22Rv1 (cell line): ENCODE data around the gene USP4.
"Not testable (repeated sequence)": the region's sequence is repeated elsewhere in the genome, so short reads cannot be mapped to it uniquely, and the experiment has no call there.

Source experiments
- H3K27ac ChIP-seq: fragments of 450-650 bp; 2 replicates; pipeline ENCODE4 v1.5.1; 2017
- CTCF ChIP-seq: fragments of 450-650 bp; IDR thresholded peaks from 2 replicates; pipeline ENCODE4 v1.5.1; 2017; ENCODE audit warnings: mild to moderate bottlenecking
- ZFX ChIP-seq: fragments of 450-650 bp; IDR thresholded peaks from 2 replicates; pipeline ENCODE4 v1.6.1; 2017; ENCODE audit warnings: antibody characterized with exemption, borderline replicate concordance

USP4 gene

GRCh38 chr3:49358217-49358883 is 18.5 kb upstream of the USP4 start, which contains the start of gene GPX1:
GPX1 (minus strand) TSS chr3:49358353; CDS start chr3:49358278, 75 bp downstream.
- H3K27ac ChIP-seq, result peak within 1 kb of the TSS; percentile 97
- TF ChIP-seq CTCF (no peak), ZFX (no peak)

DNA sequence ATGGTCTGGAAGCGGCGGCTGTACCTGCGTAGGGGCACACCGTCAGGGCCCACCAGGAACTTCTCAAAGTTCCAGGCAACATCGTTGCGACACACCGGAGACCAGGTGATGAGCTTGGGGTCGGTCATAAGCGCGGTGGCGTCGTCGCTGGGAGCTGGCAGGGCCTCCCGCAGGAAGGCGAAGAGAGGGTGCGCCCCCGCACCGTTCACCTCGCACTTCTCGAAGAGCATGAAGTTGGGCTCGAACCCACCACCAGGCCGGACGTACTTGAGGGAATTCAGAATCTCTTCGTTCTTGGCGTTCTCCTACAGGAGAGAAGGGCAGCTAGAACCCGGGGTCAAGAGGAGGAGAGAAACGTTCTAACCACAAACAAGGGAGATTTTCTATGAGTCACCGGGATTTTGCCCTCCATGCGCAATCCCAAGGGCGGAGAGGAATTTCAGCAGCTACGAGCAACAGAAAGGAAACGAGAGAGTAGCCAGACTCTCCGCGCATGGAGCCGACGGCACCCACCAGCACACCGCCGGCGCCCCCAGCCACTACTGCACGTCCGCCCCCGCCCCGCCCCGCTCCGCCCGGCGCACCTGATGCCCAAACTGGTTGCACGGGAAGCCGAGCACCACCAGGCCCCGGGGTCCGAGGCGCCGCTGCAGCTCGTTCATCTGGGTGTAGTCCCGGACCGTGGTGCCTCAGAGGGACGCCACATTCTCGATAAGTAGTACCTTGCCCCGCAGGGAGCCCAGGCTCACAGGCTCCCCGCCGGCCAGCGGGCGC is 17.8 kb upstream of the USP4 start:
- peak overlapping the region; percentile 97 for H3K27ac ChIP-seq

GRCh38 chr3:49357095-49357442 is 17.2 kb upstream of the USP4 start:
- peak overlapping the region; percentile 97 for H3K27ac ChIP-seq

DNA sequence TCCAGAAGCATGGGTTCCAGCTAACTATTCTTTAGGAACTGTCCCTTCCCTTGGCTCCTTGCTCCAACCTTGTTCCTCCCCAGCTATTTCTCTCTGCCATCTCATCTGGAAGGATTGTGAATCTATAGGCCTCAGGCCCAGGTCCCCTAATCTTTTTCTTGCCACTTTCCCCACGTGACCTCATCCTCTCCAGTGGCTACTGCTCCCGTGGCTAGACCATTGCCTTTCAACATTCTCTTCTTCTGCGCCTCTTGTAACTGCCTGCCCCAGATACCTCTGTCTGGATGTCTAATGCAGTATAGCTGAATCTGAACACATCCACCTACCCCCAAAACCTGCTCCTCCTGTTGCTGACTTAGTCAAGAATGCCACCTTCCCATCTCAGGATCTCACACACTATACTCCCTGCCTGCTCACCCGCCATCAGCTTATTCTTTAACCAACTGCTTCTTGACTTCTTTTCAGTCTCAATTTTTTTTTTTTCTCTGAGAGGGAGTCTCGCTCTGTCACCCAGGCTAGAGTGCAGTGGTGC is 13.1 kb upstream of the USP4 start:
- TF ChIP-seq CTCF (no peak), ZFX (no peak)
- H3K27ac ChIP-seq, result no peak overlapping the region

DNA sequence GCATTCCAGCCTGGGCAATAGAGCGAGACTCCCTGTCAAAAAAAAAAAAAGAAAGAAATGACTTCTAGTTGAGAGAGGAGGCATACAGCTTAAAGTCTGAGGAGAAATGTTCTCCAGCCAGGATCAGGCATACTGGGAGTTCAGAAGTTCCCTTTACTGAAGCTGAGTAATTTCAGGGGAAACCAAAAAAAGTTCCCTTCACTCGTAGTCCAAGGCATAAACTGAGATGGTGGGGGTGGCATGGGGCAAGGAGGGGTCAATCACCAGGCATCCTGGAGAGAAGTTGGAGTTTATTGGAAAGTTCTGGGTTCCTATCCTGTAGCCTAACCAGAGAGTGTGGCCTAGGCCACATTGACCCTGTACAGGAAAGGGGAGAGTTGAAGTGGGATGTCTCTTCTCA is 12.4 kb upstream of the USP4 start:
- TF ChIP-seq CTCF (no peak), ZFX (no peak)
- no peak overlapping the region for H3K27ac ChIP-seq

DNA sequence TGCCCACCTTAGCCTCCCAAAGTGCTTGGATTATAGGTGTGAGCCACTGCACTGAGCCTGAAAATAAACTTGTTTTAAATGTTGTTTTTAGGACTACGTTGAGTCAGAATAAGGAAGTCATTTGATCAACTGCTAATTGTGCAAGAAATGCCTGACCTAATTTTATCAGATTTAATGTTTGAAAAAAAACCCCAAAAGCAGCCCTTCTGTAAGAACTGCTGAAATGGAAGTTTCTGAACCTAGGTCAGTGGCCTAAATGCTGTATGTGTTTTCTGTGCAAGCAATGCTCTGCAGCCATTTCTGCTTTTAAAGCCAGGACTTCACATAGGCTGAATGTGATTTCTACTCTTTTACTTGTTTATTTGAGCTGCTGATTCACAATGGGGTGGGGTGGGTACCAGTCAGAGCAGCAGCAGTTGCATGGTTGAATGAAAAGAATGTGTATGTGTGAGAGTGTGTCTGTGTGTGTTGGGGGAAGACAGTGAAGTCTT is 11.7 kb upstream of the USP4 start:
- TF ChIP-seq CTCF (no peak), ZFX (no peak)
- no peak overlapping the region for H3K27ac ChIP-seq

DNA sequence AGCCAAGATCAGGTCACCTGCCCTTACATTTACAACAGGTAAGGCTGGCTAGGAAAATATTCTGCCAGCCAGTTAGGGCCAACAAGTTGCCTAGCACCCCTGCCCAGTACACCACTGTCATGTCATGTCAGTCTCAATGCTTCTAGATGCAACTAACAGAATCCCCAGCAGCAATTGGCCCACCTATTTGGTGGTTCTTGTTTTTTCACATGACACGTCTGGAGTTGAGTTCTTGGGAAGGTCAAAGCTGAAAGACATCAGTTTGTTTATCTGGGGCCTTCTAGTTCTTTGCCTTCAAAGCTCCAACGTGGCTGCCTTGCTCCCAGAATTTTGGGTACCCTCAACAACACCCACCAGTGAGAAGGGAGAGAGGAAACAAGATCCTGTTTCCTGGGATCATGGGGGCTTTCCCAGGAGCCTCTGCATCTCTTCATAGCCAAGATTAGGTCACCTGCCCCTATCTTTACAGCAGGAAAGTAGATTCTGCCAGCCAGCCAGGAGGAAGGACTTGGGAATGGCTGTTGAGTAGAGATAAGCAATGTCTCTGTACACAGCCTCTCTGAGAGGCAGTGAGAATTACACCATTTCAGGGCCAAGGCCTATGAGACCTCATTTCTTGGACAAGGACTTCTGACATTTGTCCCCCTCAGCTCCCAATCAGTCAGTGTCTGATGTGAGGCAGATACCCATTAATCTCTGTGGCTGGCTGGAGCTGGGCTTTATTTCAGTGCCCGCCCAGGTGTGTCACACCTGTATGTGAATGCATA is 9.7 kb upstream of the USP4 start:
- no peak for TF ChIP-seq ZFX
- TF ChIP-seq CTCF, result no peak
- no peak overlapping the region for H3K27ac ChIP-seq

DNA sequence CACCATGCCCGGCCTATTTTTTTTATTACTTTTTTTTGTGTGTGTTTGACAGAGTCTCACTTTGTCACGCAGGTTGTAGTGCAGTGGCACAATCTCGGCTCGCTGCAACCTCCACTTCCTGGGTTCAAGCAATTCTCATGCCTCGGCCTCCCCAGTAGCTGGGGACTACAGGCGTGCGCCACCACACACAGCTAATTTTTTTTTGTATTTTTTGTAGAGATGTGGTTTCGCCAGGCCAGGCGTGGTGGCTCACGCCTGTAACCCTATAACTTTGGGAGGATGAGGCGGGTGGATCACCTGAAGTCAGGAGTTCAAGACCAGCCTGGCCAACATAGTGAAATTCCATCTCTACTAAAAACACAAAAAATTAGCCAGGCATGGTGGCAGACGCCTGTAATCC is 8.5 kb upstream of the USP4 start:
- not testable (repeated sequence) for H3K27ac ChIP-seq
